Esophagus muscularis mucosa (tissue), 4 donors: ENCODE data around the gene NFYB. TPM values are rescaled to one million over a fixed set of nuclear protein-coding genes. Genes with fewer than 3 reads are reported as not detected.
"Not testable (repeated sequence)": the region's sequence is repeated elsewhere in the genome, so short reads cannot be mapped to it uniquely, and the experiment has no call there.

ENCODE experiments used
- DNase-seq: peaks from one replicate; pipeline ENCODE4 v3.0.0-alpha.2; 2017; ENCODE audit errors: extremely low spot score
- H3K27ac ChIP-seq, 4 donors: fragments of 200-600 bp; sonication (generic); replicated peaks in 1 of 4; 1 replicate in 3 of 4; 2 replicates in 1 of 4; pipeline ENCODE4 v1.5.1; 2016 to 2019; ENCODE audit warnings: mild to moderate bottlenecking in 1 of 4
- H3K27me3 ChIP-seq, 4 donors: fragments of 200-600 bp; sonication (generic); one replicate each; pipeline versions ENCODE4 v1.5.1 to v1.6.0; 2016 to 2019
- H3K36me3 ChIP-seq, 4 donors: fragments of 200-600 bp; sonication (generic); one replicate each; pipeline ENCODE4 v1.5.1; 2016 to 2019
- H3K4me1 ChIP-seq, 4 donors: fragments of 200-600 bp; sonication (generic); one replicate each; pipeline ENCODE4 v1.5.1; 2016 to 2019
- H3K4me3 ChIP-seq, 4 donors: fragments of 200-600 bp; sonication (generic); 1 replicate in 2 of 4; 2 replicates in 2 of 4; pipeline ENCODE4 v1.5.1; 2016 to 2019; ENCODE audit warnings: mild to moderate bottlenecking in 4 of 4, moderate library complexity in 1 of 4
- H3K9me3 ChIP-seq, 4 donors: fragments of 200-600 bp; sonication (generic); 1 replicate in 3 of 4; 2 replicates in 1 of 4; pipeline ENCODE4 v1.5.1; 2016 to 2019
- EP300 ChIP-seq: sonication (generic); formaldehyde crosslinking; IDR thresholded peaks from one replicate; pipeline ENCODE4 v1.6.1; 2017; ENCODE audit warnings: antibody characterized with exemption
- POLR2A ChIP-seq: fragments of 450-650 bp; IDR thresholded peaks from one replicate; pipeline ENCODE4 v1.6.1; 2017; ENCODE audit warnings: antibody characterized with exemption, moderate library complexity, mild to moderate bottlenecking, low read depth
- POLR2AphosphoS5 ChIP-seq, 2 donors: sonication (generic); formaldehyde crosslinking; IDR thresholded peaks; one replicate each; pipeline ENCODE4 v1.6.1; 2017; ENCODE audit warnings: antibody characterized with exemption in 2 of 2
- WGBS: methylation state at CpG from one replicate; pipeline ENCODE4 v1.1.5; 2018; 5-methylcytosine and 5-hydroxymethylcytosine counted together
- intact Hi-C: fragments of 100-400 bp; cut with DNase I; formaldehyde crosslinking; loops from one replicate; pipeline ENCODE4 v1.15.1; 2023
- total RNA-seq, 4 donors: library from RNA; depleted of rRNA; stranded (reverse); fragments of >200 nt; gene quantifications; one replicate each; pipeline versions ENCODE4 v1.1.0 to v1.2.1, GENCODE V29; 2016
- TF ChIP-seq, protein P1 (sequence below), 3 experiments: fragments of 200-600 bp in 2 of 3; fragments of 450-650 bp in 1 of 3; sonication (generic) in 2 of 3; IDR thresholded peaks; one replicate each; pipeline ENCODE4 v1.5.1; 2017 to 2019; ENCODE audit warnings: antibody characterized with exemption in 3 of 3, mild to moderate bottlenecking in 2 of 3, moderate library complexity in 1 of 3

NFYB gene
- total RNA-seq, 4 donors from 2014 or later, result 67.7 to 90.9 (median 82.4) TPM

DNA sequence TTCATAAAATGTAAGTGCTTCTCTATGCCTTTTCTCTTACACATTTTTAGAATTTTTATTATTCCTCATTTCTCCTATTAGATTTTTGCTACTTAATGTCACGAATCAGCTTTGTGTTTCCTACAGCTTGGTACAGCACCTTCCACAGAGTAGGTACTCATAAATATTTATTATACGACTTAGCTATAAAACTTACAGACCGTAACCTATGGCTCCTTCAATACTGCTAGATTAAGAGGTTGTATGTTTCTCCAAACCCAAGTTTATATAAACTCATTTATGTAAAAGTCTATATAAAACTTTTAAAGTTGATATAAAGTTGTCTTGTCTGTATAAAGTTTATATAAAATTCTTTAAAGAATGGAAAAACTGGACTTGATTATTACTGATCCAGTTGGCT is 11.5 kb downstream of the NFYB start:
- Histone ChIP-seq H3K9me3 (no peaks in the 10 kb centered on the region), H3K36me3 (peaks cover 12 to 83% (median 56%) of the 10 kb centered on the region in 4 donors), H3K4me3 (no peak overlapping the region), H3K4me1 (peaks cover 14 to 59% (median 50%) of the 10 kb centered on the region in 4 donors), H3K27me3 (no peaks in the 10 kb centered on the region), H3K27ac (no peak overlapping the region)
- intact Hi-C loops, result no loop called here
- TF ChIP-seq POLR2A (no peak), POLR2AphosphoS5 (IDR thresholded peaks at IDR 0.05) (no peak), EP300 (no peak)
- TF ChIP-seq, protein P1, sequence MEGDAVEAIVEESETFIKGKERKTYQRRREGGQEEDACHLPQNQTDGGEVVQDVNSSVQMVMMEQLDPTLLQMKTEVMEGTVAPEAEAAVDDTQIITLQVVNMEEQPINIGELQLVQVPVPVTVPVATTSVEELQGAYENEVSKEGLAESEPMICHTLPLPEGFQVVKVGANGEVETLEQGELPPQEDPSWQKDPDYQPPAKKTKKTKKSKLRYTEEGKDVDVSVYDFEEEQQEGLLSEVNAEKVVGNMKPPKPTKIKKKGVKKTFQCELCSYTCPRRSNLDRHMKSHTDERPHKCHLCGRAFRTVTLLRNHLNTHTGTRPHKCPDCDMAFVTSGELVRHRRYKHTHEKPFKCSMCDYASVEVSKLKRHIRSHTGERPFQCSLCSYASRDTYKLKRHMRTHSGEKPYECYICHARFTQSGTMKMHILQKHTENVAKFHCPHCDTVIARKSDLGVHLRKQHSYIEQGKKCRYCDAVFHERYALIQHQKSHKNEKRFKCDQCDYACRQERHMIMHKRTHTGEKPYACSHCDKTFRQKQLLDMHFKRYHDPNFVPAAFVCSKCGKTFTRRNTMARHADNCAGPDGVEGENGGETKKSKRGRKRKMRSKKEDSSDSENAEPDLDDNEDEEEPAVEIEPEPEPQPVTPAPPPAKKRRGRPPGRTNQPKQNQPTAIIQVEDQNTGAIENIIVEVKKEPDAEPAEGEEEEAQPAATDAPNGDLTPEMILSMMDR (IDR thresholded peaks at IDR 0.05), result no peak
- 64% methylated on average over 3 of the region's 3 CpGs for WGBS
- no peak for DNase-seq

DNA sequence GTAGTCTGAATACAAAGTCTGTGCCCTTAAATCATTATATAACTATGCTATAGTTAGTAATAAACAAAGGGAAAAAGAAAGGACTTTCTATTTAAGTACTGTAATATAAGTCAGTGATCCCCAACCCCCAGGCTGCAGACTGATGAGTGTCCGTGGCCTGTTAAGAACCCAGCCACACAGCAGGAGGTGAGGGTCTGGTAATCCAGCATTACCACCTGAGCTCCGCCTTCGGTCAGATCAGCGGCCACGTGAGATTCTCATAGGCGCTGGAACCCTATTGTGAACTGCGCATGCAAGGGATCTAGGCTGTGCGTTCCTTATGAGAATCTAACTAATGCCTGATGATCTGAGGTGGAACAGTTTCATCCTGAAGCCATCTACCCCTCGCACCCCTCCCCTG is 15.7 kb downstream of the NFYB start:
- intact Hi-C loops, result no loop called here
- 94% methylated on average over 9 of the region's 9 CpGs for WGBS
- Histone ChIP-seq H3K9me3 (no peaks in the 10 kb centered on the region), H3K36me3 (peaks cover 12 to 89% (median 53%) of the 10 kb centered on the region in 4 donors), H3K27ac (peak overlapping the region in 1 of 4 donors; percentile 34), H3K27me3 (no peaks in the 10 kb centered on the region), H3K4me1 (peaks cover 9 to 36% (median 30%) of the 10 kb centered on the region in 4 donors), H3K4me3 (no peak overlapping the region)
- no peak for DNase-seq
- no peak for TF ChIP-seq POLR2A
- TF ChIP-seq EP300, result no peak
- TF ChIP-seq, protein P1 (IDR thresholded peaks at IDR 0.05), result no peak
- no peak for TF ChIP-seq POLR2AphosphoS5 (IDR thresholded peaks at IDR 0.05)

DNA sequence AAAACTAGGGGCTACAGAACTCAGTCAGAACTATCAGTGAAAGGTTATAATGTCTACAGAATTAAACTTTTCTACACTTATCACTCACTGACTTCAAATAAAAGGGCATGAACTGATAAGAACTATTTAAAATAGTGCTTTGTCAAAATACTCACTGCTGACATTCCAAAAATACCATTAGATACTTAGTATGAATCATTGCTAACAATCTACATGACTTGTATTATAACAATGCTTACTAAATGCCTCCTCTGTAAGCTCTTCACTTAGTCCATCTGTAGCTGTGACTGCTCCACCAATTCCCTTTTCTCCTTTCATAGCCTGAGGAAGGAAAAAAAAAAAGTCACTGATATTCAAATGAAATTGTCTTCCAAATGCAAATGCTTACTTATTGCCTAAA is 17.0 kb downstream of the NFYB start:
- no peaks in the 10 kb centered on the region for H3K9me3 ChIP-seq
- intact Hi-C loops, result no loop called here
- H3K4me3 ChIP-seq, result no peak overlapping the region
- peaks cover 9 to 36% (median 32%) of the 10 kb centered on the region in 4 donors for H3K4me1 ChIP-seq
- H3K27me3 ChIP-seq, result no peaks in the 10 kb centered on the region
- H3K27ac ChIP-seq, result peak overlapping the region in 2 of 4 donors; percentile 1 to 21
- TF ChIP-seq, protein P1 (IDR thresholded peaks at IDR 0.05), result no peak
- TF ChIP-seq POLR2A, result no peak
- no peak for TF ChIP-seq EP300
- TF ChIP-seq POLR2AphosphoS5 (IDR thresholded peaks at IDR 0.05), result no peak
- DNase-seq, result no peak
- H3K36me3 ChIP-seq, result peaks cover 11 to 83% (median 51%) of the 10 kb centered on the region in 4 donors

DNA sequence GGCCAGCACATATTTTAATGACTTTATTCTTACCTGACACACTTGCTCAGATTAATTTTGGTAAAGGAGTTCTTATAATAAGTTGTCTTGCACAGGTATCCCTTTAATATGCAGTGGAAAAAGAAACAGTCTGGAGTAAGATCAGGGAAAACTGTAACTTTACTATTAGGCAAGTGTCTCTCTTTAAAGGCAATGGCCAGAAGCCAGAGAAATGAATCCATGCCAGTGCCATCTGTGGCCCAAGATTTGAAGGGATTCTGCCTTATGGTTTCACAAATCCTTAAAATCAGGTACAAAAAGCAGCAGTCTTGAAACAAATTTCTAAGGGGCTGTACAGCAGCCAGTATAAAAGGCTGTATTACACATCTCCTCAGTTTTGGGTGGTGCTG is 22.4 kb downstream of the NFYB start:
- no peak for DNase-seq
- no peak overlapping the region for H3K4me3 ChIP-seq
- H3K9me3 ChIP-seq, result no peaks in the 10 kb centered on the region
- TF ChIP-seq, protein P1 (IDR thresholded peaks at IDR 0.05), result no peak
- TF ChIP-seq POLR2A (no peak), EP300 (no peak), POLR2AphosphoS5 (IDR thresholded peaks at IDR 0.05) (no peak)
- H3K36me3 ChIP-seq, result peaks cover 0 to 42% (median 15%) of the 10 kb centered on the region in 4 donors
- intact Hi-C loops, result no loop called here
- no peak overlapping the region for H3K27ac ChIP-seq
- no peaks in the 10 kb centered on the region for H3K27me3 ChIP-seq
- H3K4me1 ChIP-seq, result peaks cover 0 to 20% (median 14%) of the 10 kb centered on the region in 4 donors

DNA sequence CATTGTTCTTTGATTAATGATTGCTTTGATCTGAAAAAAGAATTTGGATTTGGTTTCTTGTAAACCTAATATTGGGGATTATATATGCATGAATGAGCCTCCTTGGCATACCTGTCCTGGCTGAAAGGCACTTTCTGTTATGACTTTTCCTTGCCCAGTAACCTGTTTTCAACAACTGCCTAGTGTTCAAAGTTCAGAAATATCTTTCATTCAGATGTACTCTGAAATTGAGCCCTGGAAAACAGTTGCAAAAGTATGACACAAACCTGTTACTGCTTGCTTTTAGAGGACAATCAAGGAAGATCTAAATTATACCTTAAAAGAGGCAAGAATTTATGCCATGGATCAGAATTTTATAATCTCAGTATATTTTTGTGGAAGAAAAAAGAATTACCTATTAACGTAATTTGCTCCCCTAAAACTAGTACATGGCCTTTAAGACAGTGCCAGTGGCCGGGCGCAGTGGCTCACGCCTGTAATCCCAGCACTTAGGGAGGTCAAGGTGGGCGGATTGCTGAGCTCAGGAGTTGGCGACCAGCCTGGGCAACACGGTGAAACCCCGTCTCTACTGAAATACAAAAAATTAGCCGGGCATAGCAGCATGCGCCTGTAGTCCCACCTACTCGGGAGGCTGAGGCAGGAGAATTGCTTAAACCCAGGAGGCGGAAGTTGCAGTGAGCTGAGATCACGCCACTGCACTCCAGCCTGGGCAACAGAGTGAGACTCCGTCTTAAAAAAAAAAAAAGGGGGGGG is 23.0 kb downstream of the NFYB start:
- H3K4me3 ChIP-seq, H3K27ac ChIP-seq, H3K27me3 ChIP-seq, H3K9me3 ChIP-seq, intact Hi-C loops, DNase-seq: not testable (repeated sequence)
- Histone ChIP-seq H3K36me3 (peaks cover 0 to 37% (median 11%) of the 10 kb centered on the region in 4 donors), H3K4me1 (peaks cover 0 to 23% (median 15%) of the 10 kb centered on the region in 4 donors)
- 86% methylated on average over 14 of the region's 14 CpGs for WGBS
